Gastrocnemius medialis (tissue), 4 donors: ENCODE measurements around the gene CHCHD6.

Experiments
- CTCF ChIP-seq, 5 experiments: fragments of 450-650 bp in 3 of 5; fragments of 200-600 bp in 2 of 5; sonication (generic) in 2 of 5; IDR thresholded peaks in 4 of 5; conservative IDR thresholded peaks in 1 of 5; 1 replicate in 4 of 5; 2 replicates in 1 of 5; pipeline ENCODE4 v1.5.1; 2016 to 2019; ENCODE audit warnings: antibody characterized with exemption in 5 of 5, mild to moderate bottlenecking in 3 of 5, moderate library complexity in 3 of 5
- POLR2A ChIP-seq, 2 donors: fragments of 450-650 bp; IDR thresholded peaks; one replicate each; pipeline ENCODE4 v1.6.1; 2017; ENCODE audit warnings: antibody characterized with exemption in 2 of 2, mild to moderate bottlenecking in 2 of 2, moderate library complexity in 2 of 2

GRCh38 chr3:126765187-126766069 lies 61.4 kb downstream of the CHCHD6 start:
- TF ChIP-seq CTCF (IDR thresholded peaks at IDR 0.05 in 4 of 5, conservative IDR thresholded peaks at IDR 0.05 in 1 of 5) (no peak), POLR2A (IDR thresholded peaks at IDR 0.05) (no peak)
